Sciatic nerve (tissue), 2 donors: ENCODE data around the gene SLCO1B3. TPM values are rescaled to one million over a fixed set of nuclear protein-coding genes. Genes with fewer than 3 reads are reported as not detected.
"Not testable (repeated sequence)": the region's sequence is repeated elsewhere in the genome, so short reads cannot be mapped to it uniquely, and the experiment has no call there.

Experiments
- ATAC-seq: fragments of 200-7000 bp; cut with Tn5 transposase; one replicate; pipeline ENCODE4 v1.9.1; 2020; ENCODE audit warnings: mild to moderate bottlenecking, moderate library complexity
- DNase-seq: peaks from one replicate; pipeline ENCODE4 v3.0.0-alpha.2; 2020; ENCODE audit warnings: low spot score
- intact Hi-C: fragments of 100-400 bp; cut with DNase I; formaldehyde crosslinking; loops from one replicate; pipeline ENCODE4 v1.14.2; 2022
- total RNA-seq: library from RNA; stranded (reverse); fragmentation: NEBNext Ultra II Directional; extraction: Animal tissue kit (Norgen Biotek cat#: 25700); gene quantifications from one replicate; pipeline ENCODE4 v1.2.1, GENCODE V29; 2021
- donor health status: DM: no; HTN: no; CAD: no.
- donor health status: DM: no; HTN: no; CAD: no.

The SLCO1B3 gene, protein sequence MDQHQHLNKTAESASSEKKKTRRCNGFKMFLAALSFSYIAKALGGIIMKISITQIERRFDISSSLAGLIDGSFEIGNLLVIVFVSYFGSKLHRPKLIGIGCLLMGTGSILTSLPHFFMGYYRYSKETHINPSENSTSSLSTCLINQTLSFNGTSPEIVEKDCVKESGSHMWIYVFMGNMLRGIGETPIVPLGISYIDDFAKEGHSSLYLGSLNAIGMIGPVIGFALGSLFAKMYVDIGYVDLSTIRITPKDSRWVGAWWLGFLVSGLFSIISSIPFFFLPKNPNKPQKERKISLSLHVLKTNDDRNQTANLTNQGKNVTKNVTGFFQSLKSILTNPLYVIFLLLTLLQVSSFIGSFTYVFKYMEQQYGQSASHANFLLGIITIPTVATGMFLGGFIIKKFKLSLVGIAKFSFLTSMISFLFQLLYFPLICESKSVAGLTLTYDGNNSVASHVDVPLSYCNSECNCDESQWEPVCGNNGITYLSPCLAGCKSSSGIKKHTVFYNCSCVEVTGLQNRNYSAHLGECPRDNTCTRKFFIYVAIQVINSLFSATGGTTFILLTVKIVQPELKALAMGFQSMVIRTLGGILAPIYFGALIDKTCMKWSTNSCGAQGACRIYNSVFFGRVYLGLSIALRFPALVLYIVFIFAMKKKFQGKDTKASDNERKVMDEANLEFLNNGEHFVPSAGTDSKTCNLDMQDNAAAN
- total RNA-seq: 4.2 TPM

DNA sequence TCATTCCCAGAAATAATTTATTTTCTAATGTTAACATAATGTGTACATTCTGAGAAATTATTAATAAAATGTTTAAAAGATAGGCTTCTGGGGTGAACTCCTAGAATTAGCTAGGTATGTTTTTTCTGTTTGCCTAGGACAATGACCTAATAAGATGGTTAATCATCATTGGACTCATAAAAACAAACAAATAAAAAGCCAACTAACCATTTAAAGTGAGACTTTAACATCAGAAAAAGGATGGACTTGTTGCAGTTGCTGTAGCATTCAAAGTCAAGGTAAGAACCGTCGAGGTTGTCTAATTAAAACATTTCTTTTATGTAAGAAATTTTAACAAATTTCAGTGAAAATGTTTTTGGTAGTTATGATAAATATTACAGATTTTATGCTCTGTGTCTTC, at the start of gene SLCO1B3:
TSS of gene SLCO1B3 (plus strand) at position 219 of the 400 bp plus-strand sequence. CDS start 5,034 bp downstream, outside the sequence.
- DNase-seq (no peak), ATAC-seq (no peak)
- intact Hi-C loops: no loop called here

DNA sequence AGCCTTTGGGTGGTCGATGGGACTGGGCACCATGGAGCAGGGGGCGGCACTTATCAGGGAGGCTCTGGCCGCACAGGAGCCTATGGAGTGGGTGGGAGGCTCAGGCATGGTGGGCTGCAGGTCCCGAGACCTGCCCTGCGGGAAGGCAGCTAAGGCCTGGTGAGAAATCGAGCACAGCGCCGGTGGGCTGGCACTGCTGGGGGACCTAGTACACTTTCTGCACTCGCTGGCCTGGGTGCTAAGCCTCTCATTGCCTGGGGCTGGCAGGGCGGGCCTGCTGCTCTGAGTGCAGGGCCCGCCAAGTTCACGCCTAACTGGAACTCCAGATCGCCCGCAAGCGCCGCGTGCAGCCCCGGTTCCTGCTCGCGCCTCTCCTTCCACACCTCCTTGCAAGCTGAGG, 33.1 kb upstream of the SLCO1B3 start:
- DNase-seq: no peak
- ATAC-seq: no peak
- intact Hi-C loops: no loop called here

DNA sequence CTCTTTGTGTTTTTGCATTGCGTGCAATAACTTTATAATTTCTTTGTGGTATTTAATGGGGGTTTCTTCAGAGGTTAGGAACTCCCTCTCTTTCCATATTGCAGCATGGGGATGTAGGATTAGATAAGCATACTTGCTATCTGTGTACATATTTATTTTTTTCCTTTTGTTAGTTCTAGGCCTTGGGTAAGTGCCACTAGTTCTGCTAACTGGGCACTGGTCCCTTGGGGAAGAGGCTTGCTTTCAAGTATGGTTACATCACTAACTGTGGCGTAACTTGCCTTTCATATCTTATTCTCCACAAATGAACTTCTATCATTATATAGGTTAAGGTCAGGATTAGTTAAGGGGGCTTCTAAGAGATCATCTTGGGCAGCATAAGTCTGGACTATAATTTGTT, 31.5 kb upstream of the SLCO1B3 start:
- intact Hi-C loops: no loop called here
- no peak for DNase-seq
- ATAC-seq: no peak

DNA sequence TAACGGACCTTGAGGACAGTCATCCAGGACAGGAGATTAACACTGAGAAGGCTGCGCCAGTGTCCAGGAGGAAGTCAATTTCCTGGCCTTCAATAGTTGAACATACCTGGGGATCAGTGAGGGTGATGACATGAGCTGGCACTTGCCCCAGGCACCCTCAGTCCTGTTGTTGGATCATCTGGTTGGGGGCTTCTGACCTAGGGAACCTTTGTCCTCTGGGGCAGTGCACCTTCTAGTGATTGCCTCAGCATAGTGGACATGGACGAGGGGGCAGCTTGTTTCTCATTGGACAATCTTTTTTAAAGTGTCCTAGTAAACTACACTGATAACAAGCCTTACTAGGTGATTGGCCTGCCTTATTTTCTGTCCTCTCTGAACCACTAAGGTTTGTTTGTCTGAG, 30.5 kb upstream of the SLCO1B3 start:
- ATAC-seq, intact Hi-C loops, DNase-seq: not testable (repeated sequence)

DNA sequence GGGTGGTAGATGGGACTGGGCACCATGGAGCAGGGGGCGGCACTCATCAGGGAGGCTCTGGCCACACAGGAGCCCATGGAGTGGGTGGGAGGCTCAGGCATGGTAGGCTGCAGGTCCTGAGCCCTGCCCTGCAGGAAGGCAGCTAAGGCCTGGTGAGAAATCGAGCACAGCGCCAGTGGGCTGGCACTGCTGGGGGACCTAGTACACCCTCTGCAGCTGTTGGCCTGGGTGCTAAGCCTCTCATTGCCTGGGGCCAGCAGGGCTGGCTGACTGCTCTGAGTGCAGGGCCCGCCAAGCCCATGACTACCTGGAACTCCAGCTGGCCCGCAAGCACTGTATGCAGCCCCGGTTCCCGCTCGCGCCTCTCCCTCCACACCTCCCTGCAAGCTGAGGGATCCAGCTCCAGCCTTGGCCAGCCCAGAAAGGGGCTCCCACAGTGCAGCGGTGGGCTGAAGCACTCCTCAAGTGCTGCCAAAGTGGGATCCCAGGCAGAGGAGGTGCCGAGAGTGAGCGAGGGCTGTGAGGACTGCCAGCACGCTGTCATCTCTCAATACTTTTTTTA, 26.6 kb upstream of the SLCO1B3 start:
- DNase-seq, intact Hi-C loops, ATAC-seq: not testable (repeated sequence)

DNA sequence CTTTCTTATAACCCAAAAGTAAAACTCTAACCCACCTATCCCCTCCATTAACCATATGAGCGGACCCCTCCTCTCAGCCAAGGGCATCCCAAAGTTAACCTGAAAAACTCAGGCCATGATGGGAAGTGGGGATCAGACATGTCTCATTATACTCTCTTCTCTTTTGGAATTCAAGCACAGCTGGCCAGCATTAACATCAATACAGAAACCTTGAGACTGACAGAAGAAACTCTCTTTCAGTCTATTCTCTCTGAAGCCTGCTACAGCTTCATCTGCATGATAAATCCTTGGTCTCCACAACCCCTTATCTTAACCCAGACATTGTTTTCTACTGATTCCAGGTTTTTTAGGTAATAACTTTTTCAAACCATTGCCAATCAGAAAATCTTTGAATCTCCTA, 17.5 kb upstream of the SLCO1B3 start:
- DNase-seq (no peak), ATAC-seq (no peak)
- intact Hi-C loops: no loop called here

DNA sequence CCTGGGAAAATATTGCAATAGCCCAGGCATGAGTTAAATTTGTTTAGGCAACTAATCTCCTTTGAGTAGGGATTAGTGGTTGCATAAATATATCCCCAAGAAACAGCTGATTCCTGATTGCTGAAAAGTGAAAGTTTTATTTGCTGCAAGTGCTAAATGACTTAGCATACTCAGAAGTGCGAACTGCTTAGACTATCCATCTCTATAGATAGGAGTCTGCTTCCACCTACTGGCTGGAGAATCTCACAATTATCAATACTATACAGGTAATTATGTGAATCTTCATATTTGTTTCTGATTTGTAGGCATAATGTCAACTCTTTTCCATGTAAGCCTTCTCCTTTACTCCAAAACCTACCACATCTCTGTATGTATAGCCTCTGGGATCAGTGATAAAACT, 12.0 kb upstream of the SLCO1B3 start:
- intact Hi-C loops: no loop called here

DNA sequence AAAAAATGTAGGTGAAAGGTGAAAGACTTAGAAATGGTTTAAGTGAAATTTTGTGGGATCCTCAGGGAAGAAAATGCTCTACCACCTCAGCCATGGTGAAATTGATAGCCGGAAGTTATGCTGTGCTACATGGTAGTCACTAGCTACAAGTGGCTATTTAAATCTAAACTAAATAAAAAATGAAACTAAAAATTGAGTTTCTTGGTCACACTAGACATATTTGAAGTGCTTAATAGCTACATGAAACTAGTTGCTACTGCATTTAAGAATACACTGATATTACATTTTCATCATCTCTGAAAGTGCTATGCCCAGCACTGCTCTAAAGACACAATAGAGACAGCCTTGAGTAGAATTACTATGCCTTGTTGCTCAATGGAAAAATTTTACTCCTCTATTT, 10.3 kb upstream of the SLCO1B3 start:
- no peak for DNase-seq
- intact Hi-C loops: no loop called here
- ATAC-seq: no peak

More for the DNA sequence above, 12.0 kb upstream of the SLCO1B3 start:
- ATAC-seq: peak; percentile 93
- DNase-seq: no peak

DNA sequence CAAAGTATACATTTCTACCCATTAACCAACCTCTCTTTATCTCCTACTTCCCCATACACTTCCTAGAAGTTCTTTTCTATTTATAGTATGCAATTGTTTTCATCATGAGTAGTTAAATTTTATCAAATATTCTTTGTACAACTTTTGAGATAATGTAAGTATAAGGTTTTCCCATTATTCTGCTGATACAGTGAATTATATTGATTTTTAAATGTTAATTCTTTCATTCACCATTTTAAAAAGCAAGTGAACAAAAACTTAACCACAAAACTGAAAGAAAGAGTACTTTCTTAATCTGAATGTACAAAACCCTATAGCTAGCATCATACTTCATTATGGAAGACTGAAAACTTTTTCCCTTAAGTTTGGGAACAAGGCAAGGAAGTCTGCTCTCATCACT, 9.5 kb upstream of the SLCO1B3 start:
- no peak for DNase-seq
- intact Hi-C loops: no loop called here

DNA sequence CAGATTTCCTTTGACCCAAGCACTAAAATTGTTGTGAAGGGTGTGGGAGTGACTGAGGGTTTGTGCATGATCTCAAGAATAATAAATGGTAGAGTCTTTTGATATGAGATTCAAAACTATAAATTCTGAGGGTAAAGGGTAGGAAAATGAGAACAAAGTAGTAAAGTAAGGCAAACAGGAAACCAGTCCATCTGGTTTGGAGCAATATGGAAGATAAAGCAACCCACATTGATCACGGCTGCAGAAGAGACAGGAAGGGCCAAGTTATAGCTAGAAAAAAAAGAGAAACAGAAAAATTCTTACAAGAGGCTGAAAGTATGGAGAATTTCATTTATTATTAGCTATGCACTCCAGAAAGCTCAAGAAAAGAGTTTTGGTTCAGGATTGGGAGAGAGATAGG, 4.6 kb upstream of the SLCO1B3 start:
- ATAC-seq: no peak
- no peak for DNase-seq
- intact Hi-C loops: no loop called here

More for the DNA sequence above, 9.5 kb upstream of the SLCO1B3 start:
- ATAC-seq: no peak

DNA sequence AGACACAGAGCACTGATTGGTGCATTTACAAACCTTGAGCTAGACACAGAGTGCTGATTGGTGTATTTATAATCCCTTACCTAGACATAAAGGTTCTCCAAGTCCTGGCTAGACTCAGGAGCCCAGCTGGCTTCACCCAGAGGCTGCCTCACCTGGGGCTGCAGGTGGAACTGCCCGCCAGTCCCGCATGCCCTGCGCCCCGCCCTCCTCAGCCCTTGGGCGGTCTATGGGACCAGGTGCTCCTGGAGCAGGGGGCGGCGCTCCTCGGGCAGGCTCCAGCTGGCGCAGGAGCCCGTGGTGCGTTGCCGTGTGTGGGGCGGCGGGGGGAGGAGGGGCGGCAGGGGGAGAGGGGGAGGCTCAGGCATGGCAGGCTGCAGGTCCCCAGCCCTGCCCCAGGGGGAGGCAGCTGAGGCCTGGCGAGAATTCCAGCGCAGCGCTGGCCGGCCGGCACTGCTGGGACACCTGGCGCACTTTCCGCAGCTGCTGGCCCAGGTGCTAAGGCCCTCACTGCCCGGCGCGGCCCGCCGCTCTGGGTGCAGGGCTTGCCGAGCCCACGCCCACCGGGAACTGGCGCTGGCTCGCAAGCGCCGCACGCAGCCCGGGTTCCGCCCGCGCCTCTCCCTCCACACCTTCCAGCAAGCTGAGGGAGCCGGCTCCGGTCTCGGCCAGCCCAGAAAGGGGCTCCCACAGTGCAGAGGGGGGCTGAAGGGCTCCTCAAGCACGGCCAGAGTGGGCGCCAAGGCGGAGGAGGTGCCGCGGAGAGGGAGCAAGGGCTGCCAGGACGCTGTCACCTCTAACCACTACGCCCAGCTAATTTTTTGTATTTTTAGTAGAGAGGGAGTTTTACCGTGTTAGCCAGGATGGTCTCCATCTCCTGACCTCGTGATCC, 3.1 kb upstream of the SLCO1B3 start:
- DNase-seq (no peak), ATAC-seq (no peak)
- intact Hi-C loops: no loop called here

DNA sequence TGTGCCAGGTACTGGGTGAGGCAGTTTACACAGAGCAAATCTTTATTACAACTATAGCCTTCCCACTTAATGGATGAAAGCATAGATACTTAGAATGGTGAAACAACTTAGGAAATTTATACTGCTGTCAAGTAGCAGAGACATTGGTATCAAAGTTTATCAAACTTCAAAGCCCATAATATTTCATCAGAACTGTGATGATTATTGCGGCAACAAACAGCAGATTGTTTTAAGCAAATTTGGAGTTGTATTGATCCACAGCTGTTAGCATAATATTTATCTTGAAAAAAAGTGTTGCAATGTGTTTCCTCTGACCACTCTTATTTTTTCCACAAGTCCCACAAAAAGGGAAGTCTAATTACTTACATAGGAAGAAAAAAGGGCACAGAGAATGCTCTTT, 2.0 kb upstream of the SLCO1B3 start:
- intact Hi-C loops: no loop called here
- no peak for ATAC-seq

DNA sequence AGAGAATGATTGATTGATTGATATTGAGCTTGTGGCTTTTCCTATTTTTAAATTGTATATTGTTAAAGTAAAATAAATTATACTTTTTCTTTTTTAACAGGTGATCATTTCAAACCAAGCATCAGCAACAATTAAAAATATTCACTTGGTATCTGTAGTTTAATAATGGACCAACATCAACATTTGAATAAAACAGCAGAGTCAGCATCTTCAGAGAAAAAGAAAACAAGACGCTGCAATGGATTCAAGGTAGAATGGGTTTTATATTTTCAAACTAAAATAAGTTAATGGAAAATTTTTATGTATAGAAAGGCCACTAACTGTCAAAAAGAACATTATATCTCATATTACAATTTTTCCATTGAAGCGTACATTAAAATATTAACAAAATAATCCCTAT, 5.1 kb downstream of the SLCO1B3 start:
- DNase-seq (no peak), ATAC-seq (no peak)
- intact Hi-C loops: no loop called here

More for the DNA sequence above, 2.0 kb upstream of the SLCO1B3 start:
- no peak for DNase-seq

DNA sequence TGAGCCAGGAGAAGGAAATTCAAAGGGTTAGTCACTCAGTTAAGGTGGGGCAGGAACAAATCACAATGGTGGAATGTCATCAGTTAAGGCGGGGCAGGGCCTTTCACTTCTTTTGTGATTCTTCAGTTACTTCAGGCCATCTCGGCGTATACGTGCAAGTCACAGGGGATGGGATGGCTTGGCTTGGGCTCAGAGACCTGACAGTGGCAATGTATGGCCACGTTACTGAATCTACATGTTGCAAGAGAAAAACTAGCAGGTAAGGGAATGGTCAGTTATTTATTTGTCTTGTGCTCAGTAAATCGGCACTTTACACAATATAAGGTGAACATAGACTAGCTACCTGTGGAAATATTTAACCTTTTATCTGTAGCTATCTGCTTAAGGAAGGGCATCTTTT, 11.9 kb downstream of the SLCO1B3 start:
- ATAC-seq: no peak
- intact Hi-C loops: no loop called here
- DNase-seq: no peak

DNA sequence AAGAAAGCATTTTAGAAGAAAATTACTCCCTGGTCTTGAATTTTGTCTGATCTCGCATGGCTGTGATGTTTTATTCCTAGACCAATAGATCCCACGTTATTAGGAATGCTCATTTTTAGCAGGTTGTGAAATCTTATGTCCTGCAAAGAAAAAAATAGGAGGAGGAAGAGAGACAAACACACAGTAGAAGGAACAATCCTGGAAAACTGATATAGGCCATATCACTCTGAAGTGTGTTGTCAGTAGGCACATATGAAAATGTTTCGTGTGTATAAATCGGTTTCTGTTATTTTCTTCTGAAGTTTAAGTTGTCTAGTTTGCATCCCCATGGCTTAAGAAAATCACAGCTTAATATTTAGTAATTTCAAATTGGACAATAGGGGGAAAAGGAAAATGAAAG, 12.4 kb downstream of the SLCO1B3 start:
- DNase-seq (no peak), ATAC-seq (no peak)
- intact Hi-C loops: no loop called here

DNA sequence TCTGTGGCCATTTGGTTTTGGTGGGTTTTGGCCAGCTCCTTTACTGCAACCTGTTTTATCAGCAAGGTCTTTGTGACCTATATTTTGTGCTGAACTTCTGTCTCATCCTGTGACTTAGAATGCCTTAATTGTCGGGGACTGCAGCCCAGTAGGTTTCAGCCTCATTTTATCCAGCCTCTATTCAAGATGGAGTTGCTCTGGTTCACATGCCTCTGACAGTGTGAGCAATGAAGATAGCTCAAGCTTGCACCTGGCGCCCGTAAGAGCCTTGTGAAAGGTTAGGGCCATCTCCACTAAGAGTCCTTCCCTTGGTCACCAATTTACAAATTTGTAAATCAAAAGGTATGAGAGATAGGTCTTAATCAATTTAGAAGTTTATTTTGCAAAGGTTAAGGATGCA, 19.4 kb downstream of the SLCO1B3 start:
- no peak for DNase-seq
- intact Hi-C loops: no loop called here
- no peak for ATAC-seq

DNA sequence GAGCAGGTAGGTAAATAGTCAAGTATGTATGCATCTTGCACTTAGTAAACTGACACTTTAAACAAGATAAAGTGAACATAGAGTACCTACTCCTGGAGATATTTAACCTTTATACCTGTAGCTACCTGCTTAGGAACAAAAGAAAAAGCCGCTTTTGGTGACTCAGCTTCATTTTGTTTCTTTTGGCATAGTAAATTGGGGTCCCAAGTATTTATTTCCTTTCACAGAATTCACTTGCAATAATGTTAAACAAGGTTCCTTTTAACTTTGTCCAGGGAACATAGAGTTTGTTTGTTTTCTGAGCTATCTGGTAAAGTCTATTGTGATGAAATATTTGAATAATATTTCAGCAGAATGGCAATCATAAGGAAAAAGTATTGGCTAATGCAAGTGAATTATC, 20.0 kb downstream of the SLCO1B3 start:
- DNase-seq (no peak), ATAC-seq (no peak)
- intact Hi-C loops: no loop called here

DNA sequence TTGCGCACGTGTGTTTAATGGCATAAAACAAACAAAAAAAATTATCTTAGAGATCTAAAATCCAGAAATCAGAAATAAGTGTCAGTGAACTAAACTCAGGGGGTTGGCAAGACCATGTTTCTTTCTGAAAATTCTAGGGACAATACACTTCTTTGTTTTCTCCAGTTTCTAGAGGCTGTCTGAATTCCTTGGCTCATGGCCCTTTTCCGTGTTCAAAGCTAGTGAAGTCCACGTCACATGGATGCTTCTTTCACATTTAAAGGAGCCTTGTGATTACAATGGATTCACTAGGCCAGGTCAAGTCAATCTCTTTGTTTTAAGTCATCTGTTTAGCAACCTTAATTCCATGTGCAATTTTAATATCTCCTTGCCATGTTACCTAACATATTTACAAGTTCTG, 22.4 kb downstream of the SLCO1B3 start:
- intact Hi-C loops: no loop called here
- peak; percentile 36 for ATAC-seq
- no peak for DNase-seq

DNA sequence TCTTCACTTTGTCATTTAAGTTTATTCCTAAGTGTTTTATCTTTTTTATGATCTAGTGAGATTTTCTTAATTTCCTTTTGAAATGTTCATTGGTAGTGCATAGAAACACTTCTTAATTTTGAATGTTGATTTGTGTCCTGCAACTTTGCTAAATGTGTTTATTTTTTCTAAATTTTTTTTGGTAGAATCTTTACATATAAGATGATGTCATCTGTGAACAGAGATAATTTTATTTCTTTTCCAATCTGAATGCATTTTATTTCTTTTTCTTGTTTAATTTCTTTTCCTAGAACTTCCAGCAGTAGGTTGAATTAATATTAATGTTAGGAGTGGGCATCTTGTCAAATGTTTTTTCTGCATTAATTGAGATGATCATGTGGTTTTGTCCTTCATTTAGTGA, 42.1 kb downstream of the SLCO1B3 start:
- ATAC-seq (no peak), DNase-seq (no peak)
- intact Hi-C loops: no loop called here
